Muscle of back (tissue), 11 donors: ENCODE data around the gene NCKAP5. TPM values are rescaled to one million over a fixed set of nuclear protein-coding genes. Genes with fewer than 3 reads are reported as not detected.

Source experiments
- DNase-seq, 3 donors: peaks; one replicate each; pipeline versions ENCODE4 v3.0.0 to v3.0.0-alpha.2; 2013
- polyA plus RNA-seq, 10 donors: library from polyadenylated mRNA; unstranded; fragments of 120-200 nt; gene quantifications; one replicate each; pipeline ENCODE4 v1.2.1, GENCODE V29; 2013; ENCODE audit not compliant: insufficient read length in 10 of 10

The NCKAP5 gene
- polyA plus RNA-seq, 10 donors, result 3.3 to 8.8 (median 6.7) TPM

DNA sequence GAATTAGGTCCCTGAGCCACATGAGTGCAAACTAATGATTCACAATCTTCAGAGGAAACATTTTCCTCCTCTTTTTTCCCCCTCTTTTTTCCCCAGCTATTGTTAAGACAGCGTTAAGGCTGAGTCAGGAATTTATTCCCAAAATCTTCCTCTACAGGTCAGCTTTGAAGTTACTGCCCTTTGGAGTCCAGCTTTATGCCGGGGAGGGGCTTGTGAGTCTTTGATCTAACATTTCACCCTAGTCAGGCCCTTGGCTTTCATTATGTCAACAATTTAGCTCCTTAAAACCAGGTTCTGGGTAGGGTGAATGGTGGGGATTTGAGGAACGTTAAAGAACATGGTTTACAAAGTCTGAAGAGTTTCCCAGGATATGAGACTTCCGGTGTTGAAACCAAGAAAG, 807.3 kb downstream of the NCKAP5 start:
- no peak for DNase-seq

DNA sequence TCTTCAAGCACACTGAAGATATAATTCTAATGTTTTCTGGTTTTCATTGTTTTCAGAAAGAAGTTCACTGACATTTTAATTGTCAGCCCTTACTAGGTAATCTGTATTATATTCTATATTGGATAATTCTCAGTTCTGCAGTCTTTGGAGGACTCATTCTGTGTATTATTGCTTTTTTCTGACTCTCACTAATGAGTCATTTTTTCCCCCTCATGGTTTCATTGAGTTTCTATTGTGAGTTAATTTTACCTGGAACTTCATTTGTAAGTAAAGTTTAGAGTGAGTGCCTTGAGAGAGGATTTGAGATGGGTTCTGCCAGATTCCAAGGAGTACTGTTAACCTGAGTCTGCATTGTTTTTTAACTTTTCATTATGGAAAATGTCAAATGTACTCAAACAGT, 807.9 kb downstream of the NCKAP5 start:
- DNase-seq, result no peak

DNA sequence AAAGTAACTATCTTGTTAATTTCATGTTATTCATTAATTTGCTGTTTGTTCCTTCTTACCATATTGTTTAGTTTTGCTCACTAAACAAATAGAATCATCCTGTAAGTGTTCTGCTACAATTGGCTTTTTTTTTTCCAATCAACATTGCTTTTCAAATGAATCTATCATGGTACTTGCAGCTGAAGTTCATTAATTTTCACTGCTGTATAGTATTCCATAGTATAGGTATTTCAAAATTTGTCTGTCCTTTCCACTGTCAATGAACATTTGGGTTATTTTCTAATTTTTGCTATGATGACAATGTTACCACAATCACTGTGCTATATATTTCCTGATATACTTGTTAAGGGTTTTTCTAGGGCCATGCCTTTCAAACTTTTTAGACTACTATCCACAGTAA, 809.3 kb downstream of the NCKAP5 start:
- no peak for DNase-seq

DNA sequence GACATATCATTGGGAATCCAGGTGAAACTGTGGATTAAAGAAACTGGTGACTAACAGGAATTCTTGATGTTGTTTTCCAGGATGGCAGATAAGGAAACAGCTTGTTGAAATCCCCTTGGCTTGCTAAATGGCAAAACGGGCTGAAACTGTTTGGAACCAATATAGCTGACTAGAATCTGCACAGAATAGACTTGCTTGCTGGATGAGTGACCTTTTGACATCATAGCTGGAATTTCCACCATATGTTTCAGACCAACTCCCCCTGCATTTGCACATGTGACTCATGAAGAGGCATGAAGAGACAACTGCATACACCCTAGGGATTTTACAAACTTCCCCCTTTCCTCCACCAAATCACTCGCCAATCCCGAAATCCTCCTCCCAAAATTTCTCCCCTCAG, 810.6 kb downstream of the NCKAP5 start:
- peak in 2 of 3 donors; percentile 22 to 45 for DNase-seq

DNA sequence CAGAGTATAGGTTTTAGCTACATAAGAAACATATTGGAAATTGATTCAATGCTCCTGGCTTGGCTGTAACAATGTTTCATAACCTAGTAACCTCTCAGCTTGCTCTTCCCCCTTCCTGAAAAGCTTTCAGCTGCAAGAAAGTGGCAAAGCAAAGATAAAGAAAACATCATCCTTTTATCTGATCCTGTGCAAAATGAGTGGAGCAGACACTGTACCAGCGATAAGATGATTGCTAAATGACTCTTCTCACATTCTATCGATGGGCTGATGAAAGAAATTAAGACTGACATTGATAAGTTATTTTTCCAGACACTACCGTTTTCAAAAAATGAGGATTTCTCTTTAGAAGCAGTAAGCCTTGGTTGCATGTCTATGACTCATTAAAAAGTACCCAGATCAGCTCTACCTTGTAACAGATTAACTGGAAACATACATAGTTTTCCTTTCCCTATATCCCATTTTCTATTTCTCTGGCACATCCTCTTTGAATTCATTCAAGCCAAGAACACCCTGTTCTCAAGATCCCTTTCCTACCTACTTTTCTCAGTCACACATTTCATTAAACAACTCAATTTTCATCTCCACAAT, 811.2 kb downstream of the NCKAP5 start:
- DNase-seq, result no peak

DNA sequence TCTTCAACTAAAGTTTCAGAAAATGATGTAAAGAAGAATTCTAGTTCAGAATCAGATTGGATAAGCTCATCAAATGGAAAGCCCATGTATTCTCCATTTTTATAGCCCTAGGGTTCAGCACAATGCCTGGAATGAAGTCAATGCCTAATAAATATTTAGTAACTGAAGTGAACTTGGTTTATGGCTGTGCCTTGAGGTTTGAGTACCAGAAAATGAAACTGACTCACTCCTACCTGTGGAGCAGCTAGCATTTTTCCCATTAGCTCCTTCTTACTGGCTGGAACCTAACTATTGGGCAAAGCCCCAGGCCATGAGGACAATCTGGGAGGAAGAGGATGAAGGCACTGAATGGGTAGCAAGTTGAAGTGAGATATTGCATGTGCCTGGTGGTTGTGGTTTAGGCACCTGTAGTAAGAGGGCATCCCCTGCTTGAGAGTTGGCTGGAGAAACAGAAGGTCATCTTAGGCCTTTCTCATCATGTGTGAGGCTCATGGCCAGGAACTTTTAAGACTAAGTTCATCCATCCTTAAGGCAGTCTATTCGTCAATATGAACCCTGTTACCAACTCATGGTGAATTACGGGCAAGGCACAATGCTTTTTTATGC, 813.3 kb downstream of the NCKAP5 start:
- DNase-seq, result no peak

DNA sequence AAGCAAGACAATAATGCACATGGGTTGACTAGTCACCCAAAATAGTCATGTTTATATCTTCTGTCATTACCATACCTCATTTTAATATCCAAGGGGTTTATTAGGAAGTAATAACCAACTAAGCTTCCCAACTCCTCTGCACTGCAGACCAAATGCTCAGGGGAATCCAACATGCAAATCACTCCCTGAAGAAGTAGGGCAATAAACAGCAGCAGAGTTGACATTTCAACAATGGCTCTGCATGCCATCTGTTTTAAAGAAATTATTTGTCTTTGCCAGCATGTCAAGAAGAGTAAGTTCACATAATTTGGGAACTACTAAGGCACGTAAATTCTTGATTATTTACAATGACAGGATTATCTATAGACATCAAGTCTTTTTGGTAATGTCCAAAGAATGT, 813.9 kb downstream of the NCKAP5 start:
- no peak for DNase-seq

DNA sequence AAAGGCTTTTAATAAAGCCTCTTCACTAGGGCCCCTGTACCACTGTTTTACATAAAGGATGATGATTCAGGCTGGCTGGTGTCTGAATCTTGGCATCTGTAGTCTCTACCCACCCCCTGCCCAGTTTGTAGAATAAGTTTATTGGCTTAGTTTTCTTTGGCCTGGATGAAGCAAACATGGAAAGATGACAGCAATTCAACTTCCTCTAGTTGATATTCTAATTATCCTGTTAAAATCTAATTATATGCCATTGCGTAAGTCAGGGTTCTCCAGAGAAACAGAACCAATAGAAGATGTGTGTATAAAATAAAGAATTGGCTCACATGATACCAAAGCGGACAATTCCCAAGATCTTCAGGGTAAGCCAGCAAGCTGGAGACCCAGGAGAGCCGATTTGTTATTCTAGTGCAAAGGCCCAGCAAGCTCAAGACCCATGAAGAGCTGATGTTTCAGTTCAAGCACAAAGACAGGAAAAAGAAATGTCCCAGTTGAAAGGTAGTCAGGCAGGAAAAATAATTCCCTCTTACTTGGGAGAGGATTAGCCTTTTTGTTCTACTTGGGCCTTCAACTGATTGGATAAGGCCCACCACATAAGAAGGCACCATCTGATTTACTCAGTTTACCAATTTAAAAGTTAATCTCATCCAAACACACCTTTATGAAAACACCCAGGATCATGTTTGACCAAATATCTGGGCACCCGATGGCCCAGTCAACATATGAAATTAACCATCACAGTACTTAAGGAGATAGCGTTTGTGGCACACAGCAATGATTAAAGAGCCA, 815.6 kb downstream of the NCKAP5 start:
- DNase-seq, result no peak

DNA sequence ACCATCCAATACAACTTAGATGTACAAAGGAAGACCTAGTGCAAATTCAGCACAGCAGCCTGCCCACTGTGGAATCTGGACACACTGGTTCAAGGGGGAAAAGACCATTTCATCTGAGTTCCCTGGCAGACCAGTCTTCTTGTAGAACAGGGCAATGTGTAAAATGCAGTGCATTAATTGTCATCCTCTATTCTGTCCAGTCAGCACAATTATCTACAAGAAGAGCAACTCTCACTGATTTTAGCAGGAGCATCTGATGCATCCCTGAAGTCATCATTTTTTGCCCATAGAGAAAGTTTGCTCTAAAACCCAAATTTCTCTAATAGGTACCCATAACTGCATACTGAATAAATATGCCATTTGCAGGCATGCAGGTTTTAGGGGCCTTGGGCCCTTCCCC, 816.4 kb downstream of the NCKAP5 start:
- no peak for DNase-seq

DNA sequence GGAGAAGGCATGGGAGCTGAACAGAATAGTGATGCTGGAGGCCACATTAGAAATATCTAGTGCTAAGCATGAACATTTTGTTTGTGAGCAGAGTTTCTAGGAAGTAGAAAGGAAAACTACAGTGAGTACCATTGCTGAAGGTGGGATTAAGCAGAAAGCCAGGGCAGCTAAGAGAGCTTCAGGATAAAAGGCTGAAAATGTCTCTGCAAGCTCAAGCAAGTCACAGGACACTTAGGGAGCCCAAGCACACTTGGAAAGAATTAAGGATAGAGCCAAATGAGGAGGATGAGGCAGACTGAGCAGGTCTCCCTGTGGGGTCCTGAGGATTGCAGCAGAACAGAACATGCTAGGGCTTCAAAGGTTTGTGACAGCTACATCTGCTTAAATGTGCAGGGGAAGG, 817.7 kb downstream of the NCKAP5 start:
- no peak for DNase-seq

DNA sequence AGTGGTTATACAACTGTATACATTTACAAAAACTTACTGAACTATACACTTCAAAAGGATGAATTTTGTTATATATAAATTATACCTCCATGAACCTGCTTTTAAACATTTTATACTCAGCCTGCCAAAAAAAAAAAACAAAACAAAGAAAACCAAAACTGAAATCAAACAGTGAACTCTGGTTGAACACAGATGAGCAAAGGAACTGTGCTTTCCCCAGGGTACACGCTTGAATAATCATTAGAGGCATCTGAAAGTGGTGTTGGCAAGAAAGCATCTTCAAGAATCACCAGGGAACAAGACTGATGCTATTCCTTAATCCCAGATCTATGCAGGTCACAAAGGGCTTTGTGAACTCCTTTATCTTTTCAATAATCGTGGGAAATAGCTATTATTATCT, 821.2 kb downstream of the NCKAP5 start:
- no peak for DNase-seq

DNA sequence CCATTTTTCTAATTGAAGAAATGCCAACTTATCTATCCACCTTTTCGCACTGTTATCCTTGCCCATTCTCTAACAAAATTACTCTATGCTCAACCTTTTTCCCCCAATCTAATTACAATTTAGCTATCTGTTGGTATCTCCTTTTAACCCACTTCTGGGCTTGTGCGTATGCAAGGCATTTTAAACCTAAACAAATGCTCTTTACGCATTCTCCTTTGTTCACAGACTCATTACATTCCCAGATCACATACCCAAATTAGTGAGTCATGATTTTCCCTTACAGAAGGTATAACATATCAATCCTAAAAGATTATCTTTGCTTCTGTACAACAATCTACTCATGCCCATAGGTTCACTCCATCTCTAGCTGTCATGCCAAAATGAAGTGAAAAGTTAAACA, 826.5 kb downstream of the NCKAP5 start:
- DNase-seq, result no peak

DNA sequence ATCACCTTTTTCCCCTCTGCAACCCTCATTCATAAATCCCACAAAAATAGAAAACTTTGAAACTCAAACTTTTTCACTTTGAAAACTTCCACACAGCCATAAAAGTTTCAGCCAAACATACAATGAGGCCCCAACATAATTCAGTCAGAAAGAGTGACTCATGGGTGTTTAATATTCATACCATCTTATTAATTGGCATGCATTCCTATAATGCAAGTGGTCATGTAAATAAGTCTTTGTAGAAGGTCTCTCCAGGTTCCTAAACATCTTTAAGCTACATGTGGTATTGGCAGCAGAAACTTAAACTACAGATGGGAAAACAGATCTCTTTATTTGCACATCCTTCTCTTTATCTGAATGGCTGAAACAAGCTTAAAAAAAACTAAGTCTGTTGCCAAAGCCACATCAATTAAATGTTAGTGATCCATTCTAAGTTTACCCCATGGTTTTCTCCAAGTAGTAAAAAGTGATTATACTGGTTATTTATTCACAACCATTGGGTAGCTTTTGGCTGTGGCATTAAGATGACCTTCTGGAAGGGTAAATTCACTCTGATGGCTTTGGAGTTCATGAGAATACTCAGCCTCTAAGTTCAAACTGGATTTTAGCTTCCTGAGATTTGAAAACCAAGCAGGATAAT, 828.1 kb downstream of the NCKAP5 start:
- DNase-seq, result no peak

DNA sequence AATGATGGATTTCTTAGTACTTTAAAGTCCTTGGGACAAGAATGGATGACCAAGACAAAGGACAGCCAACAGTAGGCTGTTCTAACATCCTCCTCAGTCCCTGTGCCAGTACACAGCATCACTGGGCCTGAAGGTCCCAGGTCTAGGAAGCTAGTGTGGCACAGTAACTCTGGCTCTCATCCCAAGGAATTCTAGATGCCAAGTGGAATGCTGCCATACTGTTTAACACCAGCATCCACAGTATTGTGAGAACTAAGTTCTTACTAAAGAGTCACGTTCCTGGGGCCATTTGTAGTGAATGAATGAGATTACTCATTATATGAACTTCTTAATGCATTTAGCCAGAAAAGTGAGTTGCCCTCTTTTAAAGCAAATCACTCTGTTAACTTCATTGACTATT, 830.0 kb downstream of the NCKAP5 start:
- no peak for DNase-seq

DNA sequence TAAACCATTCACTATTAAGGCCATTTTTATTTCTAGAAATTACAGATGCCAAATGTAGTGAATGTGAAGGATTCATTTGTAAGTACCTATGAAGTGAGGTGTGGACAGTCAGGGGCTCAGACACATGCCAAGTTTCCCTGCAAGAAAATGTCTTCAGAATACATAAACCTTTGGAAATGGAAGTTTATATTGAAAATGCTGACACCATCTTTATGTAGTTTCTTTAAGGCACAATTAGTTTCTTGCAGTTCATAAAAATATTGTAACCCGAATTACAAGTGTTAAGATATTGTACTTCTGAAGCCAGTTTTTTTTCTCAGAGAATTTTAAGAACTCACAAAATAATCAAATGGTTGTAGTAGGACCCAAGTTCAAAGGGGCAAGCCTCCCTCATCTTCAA, 832.2 kb downstream of the NCKAP5 start:
- no peak for DNase-seq

DNA sequence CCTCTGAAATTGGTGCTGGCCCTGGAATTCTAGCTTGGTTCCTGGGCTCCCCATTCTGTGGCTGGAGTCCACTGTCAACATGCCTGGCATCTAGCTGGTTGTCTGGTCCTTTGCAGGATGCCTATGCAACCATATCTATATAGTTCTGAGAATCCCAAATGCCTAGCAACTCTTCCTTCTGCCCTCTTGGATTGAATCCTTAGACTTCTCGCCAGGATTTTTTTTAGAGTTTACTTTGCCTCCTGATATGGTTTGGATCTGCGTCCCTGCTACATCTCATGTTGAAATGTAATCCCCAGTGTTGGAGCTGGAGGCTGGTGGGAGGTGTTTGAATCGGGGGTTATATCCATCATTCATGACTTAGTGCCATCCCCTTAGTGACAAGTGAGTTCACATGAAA, 833.3 kb downstream of the NCKAP5 start:
- DNase-seq, result no peak

DNA sequence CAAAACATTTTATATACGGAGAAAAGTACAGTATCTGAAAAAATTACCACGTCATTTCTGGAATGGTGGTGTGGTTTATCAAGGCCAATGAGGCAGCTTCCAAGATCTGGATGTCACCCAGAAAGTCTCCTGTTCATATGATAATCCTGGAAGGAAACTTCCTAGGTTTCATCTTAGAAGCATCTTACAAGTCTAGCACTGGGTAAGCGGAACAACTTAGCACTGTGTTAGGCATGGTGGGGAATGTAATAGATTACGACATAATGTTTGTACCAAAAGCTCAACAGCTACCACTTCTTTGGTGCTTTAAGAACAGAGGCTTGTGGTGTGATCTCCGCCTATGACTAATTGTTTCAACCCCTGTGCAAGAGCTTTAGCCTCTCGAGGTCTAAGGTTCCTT, 835.2 kb downstream of the NCKAP5 start:
- DNase-seq, result peak in 1 of 3 donors; percentile 46

DNA sequence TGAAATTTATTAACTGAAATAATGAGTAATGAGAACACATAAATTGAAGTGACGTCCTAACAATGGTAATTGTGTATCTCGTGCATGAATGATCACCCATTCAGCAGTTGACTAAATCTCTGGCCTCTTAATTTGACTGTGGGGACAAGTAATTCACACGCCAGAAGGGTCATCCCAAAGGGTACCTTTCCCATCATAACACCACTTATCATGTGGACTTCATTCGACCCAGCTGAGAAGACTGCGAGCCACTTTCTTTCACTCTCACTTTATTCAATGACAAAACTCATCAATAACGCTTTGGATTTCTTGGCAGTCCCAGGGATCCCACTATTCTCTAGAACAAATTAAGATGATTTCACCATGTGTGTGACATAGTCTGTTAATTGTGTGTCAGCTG, 835.6 kb downstream of the NCKAP5 start:
- DNase-seq, result no peak

DNA sequence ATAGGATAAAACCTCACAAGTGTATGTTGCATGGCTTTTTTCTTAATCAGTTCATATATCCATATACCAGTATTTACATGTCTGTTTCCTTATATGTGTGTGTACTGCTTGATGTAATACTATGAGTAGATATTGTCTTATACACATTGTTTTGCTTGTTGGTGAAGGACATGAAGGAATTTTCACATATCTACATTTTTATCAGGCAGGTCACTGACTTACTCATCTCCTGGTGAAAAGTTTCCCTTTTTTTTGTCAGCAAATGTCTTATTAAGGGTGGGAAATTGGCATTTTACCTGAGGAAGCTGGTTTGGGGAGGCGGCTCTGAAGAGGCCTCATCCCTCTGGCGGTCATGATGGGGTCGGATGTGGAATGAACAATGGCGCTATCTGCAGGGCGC, 836.8 kb downstream of the NCKAP5 start:
- no peak for DNase-seq

DNA sequence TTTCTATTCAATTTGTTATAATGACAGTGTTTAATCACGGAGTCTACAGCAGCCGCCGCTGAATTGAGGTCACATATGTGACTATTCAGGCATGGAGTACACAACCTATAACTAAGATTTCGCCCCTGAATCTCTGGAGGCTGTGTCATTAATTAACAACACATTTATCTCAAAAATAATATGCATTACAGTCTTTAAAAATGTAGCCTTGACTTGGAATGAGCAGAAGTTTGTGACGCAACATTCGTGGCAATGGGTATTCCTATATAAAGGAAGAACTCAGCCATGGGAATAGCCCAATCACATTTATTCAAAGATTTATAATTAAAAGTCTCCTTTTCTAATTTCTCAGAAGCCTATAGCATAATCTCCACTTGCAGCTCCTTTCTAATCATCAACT, 837.7 kb downstream of the NCKAP5 start:
- peak in 1 of 3 donors; percentile 78 for DNase-seq

DNA sequence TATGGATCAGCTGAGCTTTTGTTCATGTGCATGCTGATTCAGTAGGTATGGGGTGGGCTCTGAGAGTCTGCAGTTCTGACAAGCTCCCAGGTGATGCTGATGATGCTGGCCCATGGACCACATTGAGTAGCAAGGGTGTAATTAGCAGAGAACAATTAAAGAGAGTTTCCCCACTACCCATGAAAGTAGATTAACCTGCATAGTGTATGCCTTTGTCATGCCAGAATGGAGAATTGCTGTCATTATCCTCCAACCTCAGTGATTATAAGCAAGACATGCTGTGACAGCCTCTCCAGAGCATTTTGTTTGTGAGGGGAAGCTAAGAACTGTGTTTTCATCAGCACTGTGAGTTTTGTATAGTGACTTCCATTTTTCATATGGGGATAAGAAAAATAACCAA, 838.7 kb downstream of the NCKAP5 start:
- DNase-seq, result no peak

DNA sequence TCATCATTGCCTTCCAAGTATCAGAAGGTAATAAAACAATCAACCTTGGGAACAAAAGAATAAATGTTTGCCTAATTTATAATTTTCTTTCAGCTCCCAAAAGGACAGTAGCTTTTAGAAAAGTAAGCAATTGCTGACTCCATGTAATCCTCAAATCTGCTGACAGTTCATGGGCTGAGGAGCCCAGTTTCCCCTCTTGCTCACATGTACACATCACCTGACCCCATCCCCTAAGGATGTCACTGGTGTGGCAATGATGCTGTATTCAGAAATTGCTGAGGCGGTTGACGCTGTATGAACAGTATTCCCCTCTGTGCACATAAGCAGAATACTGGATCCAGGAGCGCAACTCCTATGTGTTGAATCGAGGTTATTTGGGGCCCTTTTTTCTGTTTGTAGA, 842.1 kb downstream of the NCKAP5 start:
- no peak for DNase-seq

DNA sequence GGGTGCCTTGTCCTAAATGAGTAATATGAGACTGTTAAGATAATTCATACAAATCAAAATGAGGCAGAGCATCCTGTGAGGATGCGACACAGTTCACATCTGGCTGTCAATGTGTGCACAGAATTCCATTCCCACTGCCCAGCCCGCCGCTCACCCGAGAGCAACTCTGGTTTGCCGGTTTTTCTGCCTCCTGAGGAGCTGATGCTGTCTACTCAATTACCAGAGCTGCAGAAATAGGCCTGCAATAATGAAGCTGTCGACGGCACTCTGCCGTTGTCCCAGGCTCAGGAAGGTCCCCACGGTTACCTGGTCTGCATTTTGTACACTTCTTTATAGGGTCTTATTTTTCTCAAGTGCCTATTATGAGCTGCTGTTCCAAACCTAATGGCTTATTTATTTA, 842.5 kb downstream of the NCKAP5 start:
- no peak for DNase-seq
